HepG2 (cell line): ENCODE results near the gene USP8. TPM values are rescaled to one million over a fixed set of nuclear protein-coding genes. Genes with fewer than 3 reads are reported as not detected.

Source experiments
- ATAC-seq: fragments of 200-7000 bp; cut with Tn5 transposase; 3 replicates; pipeline ENCODE4 v1.9.1; 2020; ENCODE audit warnings: mild to moderate bottlenecking, moderate library complexity
- BruUV-seq: library from RNA; stranded (reverse); fragments of 400-500 nt; replicated peaks from 2 replicates; lab custom pipeline; 2021; lab: Mats Ljungman, UMichigan
- CTCF ChIA-PET: fragments of 300-600 bp; formaldehyde crosslinking; extraction: SDS; loops from one replicate; lab custom pipeline; 2021; ENCODE audit warnings: low total read pairs, inconsistent platforms, low intra/inter-chr PET ratio; lab: Yijun Ruan, JAX
- POLR2A ChIA-PET: fragments of 350-600 bp; sonication (Branson Sonifier 250); formaldehyde crosslinking; loops from one replicate; lab custom pipeline; 2020; ENCODE audit warnings: antibody characterized with exemption, inconsistent platforms; lab: Yijun Ruan, JAX
- DNase-seq: peaks from one replicate; pipeline ENCODE4 v3.0.0-alpha.2; 2015; ENCODE audit warnings: low spot score
- FAIRE-seq: peaks from 3 replicates; lab custom pipeline; 2011; peaks lifted over from hg19 to GRCh38; lab: Jason Lieb, UNC
- H2AFZ ChIP-seq: one replicate; pipeline ENCODE4 v1.6.1; 2011; ENCODE audit warnings: low read length, inconsistent platforms
- H3K27ac ChIP-seq: fragments of 300-600 bp; 3 replicates; pipeline ENCODE4 v1.8.0; 2011; ENCODE audit warnings: mixed run types, mild to moderate bottlenecking, mixed read lengths, low read length, inconsistent platforms; ENCODE audit not compliant: insufficient read depth; ENCODE audit errors: extremely low read length
- H3K27me3 ChIP-seq, 2 experiments: fragments of 200-600 bp in 1 of 2; 2 replicates in 1 of 2; 3 replicates in 1 of 2; pipeline versions ENCODE4 v1.6.0 to v1.8.0; 2011; ENCODE audit warnings: low read length in 2 of 2, mild to moderate bottlenecking in 2 of 2, moderate library complexity in 2 of 2, inconsistent platforms in 1 of 2; ENCODE audit not compliant: insufficient read depth in 2 of 2, control insufficient read depth in 1 of 2
- H3K36me3 ChIP-seq, 2 experiments: fragments of 200-600 bp in 1 of 2; replicated peaks in 1 of 2; 2 replicates in 1 of 2; 3 replicates in 1 of 2; pipeline versions ENCODE4 v1.5.1 to v1.8.0; 2011; ENCODE audit warnings: low read length in 2 of 2, inconsistent platforms in 1 of 2; ENCODE audit not compliant: insufficient read depth in 2 of 2, control insufficient read depth in 1 of 2
- H3K4me1 ChIP-seq: 2 replicates; pipeline ENCODE4 v1.5.1; 2012; ENCODE audit warnings: low read length, inconsistent platforms; ENCODE audit not compliant: insufficient read depth
- H3K4me2 ChIP-seq: 2 replicates; pipeline ENCODE4 v1.6.0; 2011; ENCODE audit warnings: low read depth, low read length, inconsistent platforms
- H3K4me3 ChIP-seq, 3 experiments: fragments of 200-600 bp in 1 of 3; sonication (generic), shearing (Covaris generic) in 1 of 3; replicated peaks in 1 of 3; 2 replicates each; pipeline ENCODE4 v1.5.1; 2011 to 2016; ENCODE audit warnings: low read length in 3 of 3, inconsistent platforms in 2 of 3, low read depth in 2 of 3, mild to moderate bottlenecking in 2 of 3, control low read depth in 1 of 3, mixed read lengths in 1 of 3; ENCODE audit not compliant: insufficient read depth in 1 of 3
- H3K79me2 ChIP-seq: one replicate; pipeline ENCODE4 v1.6.1; 2011; ENCODE audit warnings: low read length, inconsistent platforms; ENCODE audit not compliant: insufficient read depth
- H3K9ac ChIP-seq: 2 replicates; pipeline ENCODE4 v1.6.0; 2011; ENCODE audit warnings: mild to moderate bottlenecking, low read depth, low read length, inconsistent platforms; ENCODE audit not compliant: insufficient read depth
- H3K9me3 ChIP-seq: 2 replicates; pipeline ENCODE4 v1.5.1; 2012; ENCODE audit warnings: mild to moderate bottlenecking, low read length
- H4K20me1 ChIP-seq: 2 replicates; pipeline ENCODE4 v1.6.0; 2011; ENCODE audit warnings: inconsistent platforms, mild to moderate bottlenecking, low read length, moderate library complexity; ENCODE audit not compliant: insufficient read depth
- DNMT1 ChIP-seq: sonication (generic); formaldehyde crosslinking; IDR thresholded peaks from 2 replicates; pipeline ENCODE4 v1.5.1; 2020; ENCODE audit warnings: mild to moderate bottlenecking, missing genetic modification reagents
- HDAC1 ChIP-seq: sonication (generic); formaldehyde crosslinking; IDR thresholded peaks from 2 replicates; pipeline ENCODE4 v1.5.1; 2020; ENCODE audit warnings: mild to moderate bottlenecking, missing genetic modification reagents
- HDAC2 ChIP-seq: sonication (generic); formaldehyde crosslinking; IDR thresholded peaks from 2 replicates; pipeline ENCODE4 v1.4.0; 2020; ENCODE audit warnings: missing genetic modification reagents
- HMG20A ChIP-seq: IDR thresholded peaks from 2 replicates; pipeline ENCODE4 v1.6.1; 2016; ENCODE audit warnings: borderline replicate concordance
- NAIF1 ChIP-seq: sonication (generic); formaldehyde crosslinking; IDR thresholded peaks from 2 replicates; pipeline ENCODE4 v1.5.0; 2020; ENCODE audit warnings: mild to moderate bottlenecking, missing genetic modification reagents, borderline replicate concordance
- SATB2 ChIP-seq: sonication (generic); formaldehyde crosslinking; IDR thresholded peaks from 2 replicates; pipeline ENCODE4 v1.5.0; 2020; ENCODE audit warnings: missing genetic modification reagents
- SIN3B ChIP-seq: fragments of 150-350 bp; IDR thresholded peaks from 2 replicates; pipeline ENCODE4 v1.6.1; 2014; ENCODE audit warnings: low read length
- TMF1 ChIP-seq: sonication (generic); formaldehyde crosslinking; IDR thresholded peaks from 2 replicates; pipeline ENCODE4 v1.8.1; 2022; ENCODE audit warnings: low read depth, missing genetic modification reagents
- ZNF605 ChIP-seq: sonication (generic); formaldehyde crosslinking; IDR thresholded peaks from 2 replicates; pipeline ENCODE4 v1.8.0; 2022; ENCODE audit warnings: mild to moderate bottlenecking, missing genetic modification reagents
- WGBS: methylation state at CpG from one replicate; pipeline ENCODE4 v1.1.6; 2017; ENCODE audit warnings: low lambda C conversion rate; 5-methylcytosine and 5-hydroxymethylcytosine counted together
- in situ Hi-C: cut with HindIII; loops from 2 replicates; pipeline ENCODE4 v1.10.0; 2017; ENCODE audit warnings: low pct_unique_long_range_greater_than_20kb; ENCODE audit not compliant: extremely low pct_ligation_motif_present
- intact Hi-C: fragments of 100-400 bp; cut with micrococcal nuclease; formaldehyde crosslinking; loops from one replicate; pipeline ENCODE4 v1.10.0; 2022; ENCODE audit not compliant: unreplicated experiment
- polyA plus RNA-seq, 8 experiments: library from polyadenylated mRNA; depleted of rRNA in 3 of 8; stranded (reverse) in 7 of 8; unstranded in 1 of 8; fragments of >200 nt; fragmentation: Illumina TruSeq in 4 of 8; extraction: Trizol in 4 of 8; gene quantifications; 2 replicates each; pipeline versions ENCODE4 v1.2.1 to v1.2.3, GENCODE V29; 2011 to 2016; ENCODE audit warnings: low read depth in 4 of 8, missing spikeins in 1 of 8, mixed read lengths in 1 of 8; ENCODE audit not compliant: insufficient read depth in 1 of 8
- total RNA-seq, 5 experiments: library from RNA; depleted of rRNA; stranded (reverse); fragments of >200 nt; fragmentation: Illumina TruSeq; extraction: Trizol; gene quantifications; 2 replicates each; pipeline ENCODE4 v1.2.3, GENCODE V29; 2016; ENCODE audit warnings: low read depth in 1 of 5
- TF ChIP-seq, protein P1 (sequence below): IDR thresholded peaks from 2 replicates; pipeline ENCODE4 v1.6.1; 2016; ENCODE audit warnings: low read depth, borderline replicate concordance
- TF ChIP-seq, protein P2 (sequence below): sonication (generic); formaldehyde crosslinking; IDR thresholded peaks from 2 replicates; pipeline ENCODE4 v1.8.1; 2023; ENCODE audit warnings: mild to moderate bottlenecking, moderate library complexity, missing genetic modification reagents
- TF ChIP-seq, protein P3 (sequence below): sonication (generic); formaldehyde crosslinking; IDR thresholded peaks from 2 replicates; pipeline ENCODE4 v1.4.0; 2020; ENCODE audit warnings: missing genetic modification reagents
- TF ChIP-seq, protein P4 (sequence below): sonication (generic); formaldehyde crosslinking; IDR thresholded peaks from 2 replicates; pipeline ENCODE4 v1.4.0; 2020; ENCODE audit warnings: missing genetic modification reagents

Gene USP8
- total and polyA plus RNA-seq, 2 of the 13 experiments (the other 11 are each of a cell fraction or from before 2014, with no cell fraction given): 36.4 to 50.7 TPM

DNA sequence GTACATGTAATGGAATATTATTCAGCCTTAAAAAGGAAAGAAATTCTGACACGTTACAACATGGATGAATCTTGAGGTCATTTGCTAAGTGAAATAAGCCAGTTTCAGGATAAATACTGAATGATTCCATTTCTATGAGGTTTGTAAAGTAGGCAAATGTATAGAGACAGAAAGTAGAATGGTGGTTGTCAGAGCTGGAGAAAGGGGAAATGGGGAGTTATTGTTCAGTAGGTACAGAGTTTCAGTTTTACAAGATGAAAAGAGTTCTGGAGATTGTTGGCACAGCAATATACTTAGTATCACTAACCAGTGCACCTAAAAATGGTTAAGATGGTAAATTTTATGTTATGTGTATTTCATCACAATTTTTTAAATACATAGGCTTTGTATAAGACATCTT is 60.6 kb downstream of the USP8 start:
- Histone ChIP-seq H4K20me1 (no peaks in the 10 kb centered on the region), H3K4me1 (no peaks in the 10 kb centered on the region), H2AFZ (no peak overlapping the region), H3K9ac (no peak overlapping the region), H3K4me3 (no peak overlapping the region), H3K4me2 (no peak overlapping the region)
- no peak for FAIRE-seq
- ChIA-PET CTCF (no interaction called here), POLR2A (no interaction called here)
- in situ Hi-C loops (no loop called here), intact Hi-C loops (no loop called here)
- no TSS peak for BruUV-seq
- TF ChIP-seq, protein P1, sequence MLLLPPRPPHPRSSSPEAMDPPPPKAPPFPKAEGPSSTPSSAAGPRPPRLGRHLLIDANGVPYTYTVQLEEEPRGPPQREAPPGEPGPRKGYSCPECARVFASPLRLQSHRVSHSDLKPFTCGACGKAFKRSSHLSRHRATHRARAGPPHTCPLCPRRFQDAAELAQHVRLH (CRISPR knock-in tag): no peak
- no peak for TF ChIP-seq HDAC2 (CRISPR knock-in tag)
- TF ChIP-seq, protein P2, sequence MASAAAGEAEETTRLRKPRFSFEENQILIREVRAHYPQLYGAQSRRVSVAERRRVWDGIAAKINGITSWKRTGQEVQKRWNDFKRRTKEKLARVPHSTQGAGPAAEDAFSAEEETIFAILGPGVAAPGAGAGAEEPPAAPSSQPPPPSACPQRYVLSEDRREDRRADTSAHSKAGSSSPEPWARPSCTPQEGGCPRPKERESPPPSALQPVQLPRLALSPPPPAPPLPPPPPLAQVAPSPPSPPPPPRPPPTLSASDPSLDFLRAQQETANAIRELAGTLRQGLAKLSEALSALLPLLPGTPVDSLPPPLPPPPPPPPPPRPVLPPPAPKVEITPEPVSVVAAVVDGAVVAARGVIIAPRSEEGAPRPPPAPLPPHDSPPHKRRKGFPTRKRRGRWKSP (CRISPR knock-in tag): no peak
- TF ChIP-seq, all 625 proteins: peak for 0
- Histone ChIP-seq H3K9me3 (no peaks in the 10 kb centered on the region), H3K36me3 (peaks cover 9 to 53% of the 10 kb centered on the region in 2 experiments), H3K27me3 (no peaks in the 10 kb centered on the region), H3K79me2 (no peaks in the 10 kb centered on the region), H3K27ac (no peak overlapping the region)
- ATAC-seq (no peak), DNase-seq (no peak)
- WGBS: 98% methylated on average over 1 of the region's 1 CpG

DNA sequence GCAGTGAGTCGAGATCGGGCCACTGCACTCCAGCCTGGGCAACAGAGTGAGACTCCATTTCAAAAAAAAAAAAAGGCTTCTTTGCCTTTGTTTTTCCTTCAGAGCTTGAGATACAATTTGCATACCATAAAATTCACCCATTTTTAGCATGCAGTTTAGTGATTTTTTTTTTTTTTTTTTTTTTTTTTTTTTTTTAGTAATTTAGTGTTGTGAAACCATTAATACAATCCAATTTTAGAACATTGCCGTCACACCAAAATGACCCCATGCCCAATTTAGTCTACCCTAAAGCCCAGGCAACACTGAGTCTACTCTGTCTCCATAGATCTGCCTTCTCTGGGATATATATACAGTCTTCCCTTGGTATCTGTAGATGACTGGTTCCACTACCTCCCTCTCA is 61.2 kb downstream of the USP8 start:
- BruUV-seq: no TSS peak
- Histone ChIP-seq H3K4me2 (no peak overlapping the region), H3K36me3 (peaks cover 10 to 53% of the 10 kb centered on the region in 2 experiments), H3K4me3 (no peak overlapping the region), H3K9me3 (no peaks in the 10 kb centered on the region), H3K4me1 (no peaks in the 10 kb centered on the region), H3K27ac (no peak overlapping the region), H2AFZ (no peak overlapping the region), H4K20me1 (no peaks in the 10 kb centered on the region), H3K79me2 (no peaks in the 10 kb centered on the region), H3K9ac (no peak overlapping the region), H3K27me3 (no peaks in the 10 kb centered on the region)
- intact Hi-C loops (no loop called here), in situ Hi-C loops (no loop called here)
- FAIRE-seq: no peak
- ChIA-PET POLR2A (no interaction called here), CTCF (no interaction called here)
- no peak for ATAC-seq
- DNase-seq: no peak
- 98% methylated on average over 3 of the region's 3 CpGs for WGBS
- no peak for TF ChIP-seq SATB2 (CRISPR knock-in tag)
- TF ChIP-seq NAIF1 (CRISPR knock-in tag): no peak
- no peak for TF ChIP-seq ZNF605
- TF ChIP-seq, protein P3, sequence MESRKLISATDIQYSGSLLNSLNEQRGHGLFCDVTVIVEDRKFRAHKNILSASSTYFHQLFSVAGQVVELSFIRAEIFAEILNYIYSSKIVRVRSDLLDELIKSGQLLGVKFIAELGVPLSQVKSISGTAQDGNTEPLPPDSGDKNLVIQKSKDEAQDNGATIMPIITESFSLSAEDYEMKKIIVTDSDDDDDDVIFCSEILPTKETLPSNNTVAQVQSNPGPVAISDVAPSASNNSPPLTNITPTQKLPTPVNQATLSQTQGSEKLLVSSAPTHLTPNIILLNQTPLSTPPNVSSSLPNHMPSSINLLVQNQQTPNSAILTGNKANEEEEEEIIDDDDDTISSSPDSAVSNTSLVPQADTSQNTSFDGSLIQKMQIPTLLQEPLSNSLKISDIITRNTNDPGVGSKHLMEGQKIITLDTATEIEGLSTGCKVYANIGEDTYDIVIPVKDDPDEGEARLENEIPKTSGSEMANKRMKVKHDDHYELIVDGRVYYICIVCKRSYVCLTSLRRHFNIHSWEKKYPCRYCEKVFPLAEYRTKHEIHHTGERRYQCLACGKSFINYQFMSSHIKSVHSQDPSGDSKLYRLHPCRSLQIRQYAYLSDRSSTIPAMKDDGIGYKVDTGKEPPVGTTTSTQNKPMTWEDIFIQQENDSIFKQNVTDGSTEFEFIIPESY (CRISPR knock-in tag): no peak
- TF ChIP-seq, protein P4, sequence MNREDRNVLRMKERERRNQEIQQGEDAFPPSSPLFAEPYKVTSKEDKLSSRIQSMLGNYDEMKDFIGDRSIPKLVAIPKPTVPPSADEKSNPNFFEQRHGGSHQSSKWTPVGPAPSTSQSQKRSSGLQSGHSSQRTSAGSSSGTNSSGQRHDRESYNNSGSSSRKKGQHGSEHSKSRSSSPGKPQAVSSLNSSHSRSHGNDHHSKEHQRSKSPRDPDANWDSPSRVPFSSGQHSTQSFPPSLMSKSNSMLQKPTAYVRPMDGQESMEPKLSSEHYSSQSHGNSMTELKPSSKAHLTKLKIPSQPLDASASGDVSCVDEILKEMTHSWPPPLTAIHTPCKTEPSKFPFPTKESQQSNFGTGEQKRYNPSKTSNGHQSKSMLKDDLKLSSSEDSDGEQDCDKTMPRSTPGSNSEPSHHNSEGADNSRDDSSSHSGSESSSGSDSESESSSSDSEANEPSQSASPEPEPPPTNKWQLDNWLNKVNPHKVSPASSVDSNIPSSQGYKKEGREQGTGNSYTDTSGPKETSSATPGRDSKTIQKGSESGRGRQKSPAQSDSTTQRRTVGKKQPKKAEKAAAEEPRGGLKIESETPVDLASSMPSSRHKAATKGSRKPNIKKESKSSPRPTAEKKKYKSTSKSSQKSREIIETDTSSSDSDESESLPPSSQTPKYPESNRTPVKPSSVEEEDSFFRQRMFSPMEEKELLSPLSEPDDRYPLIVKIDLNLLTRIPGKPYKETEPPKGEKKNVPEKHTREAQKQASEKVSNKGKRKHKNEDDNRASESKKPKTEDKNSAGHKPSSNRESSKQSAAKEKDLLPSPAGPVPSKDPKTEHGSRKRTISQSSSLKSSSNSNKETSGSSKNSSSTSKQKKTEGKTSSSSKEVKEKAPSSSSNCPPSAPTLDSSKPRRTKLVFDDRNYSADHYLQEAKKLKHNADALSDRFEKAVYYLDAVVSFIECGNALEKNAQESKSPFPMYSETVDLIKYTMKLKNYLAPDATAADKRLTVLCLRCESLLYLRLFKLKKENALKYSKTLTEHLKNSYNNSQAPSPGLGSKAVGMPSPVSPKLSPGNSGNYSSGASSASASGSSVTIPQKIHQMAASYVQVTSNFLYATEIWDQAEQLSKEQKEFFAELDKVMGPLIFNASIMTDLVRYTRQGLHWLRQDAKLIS: no peak
- no peak for TF ChIP-seq DNMT1 (CRISPR knock-in tag)
- no peak for TF ChIP-seq SIN3B
- TF ChIP-seq HMG20A (CRISPR knock-in tag): no peak
- no peak for TF ChIP-seq TMF1
- no peak for TF ChIP-seq HDAC1 (CRISPR knock-in tag)
